ENCODE data around the gene LAMB1. TPM values are rescaled to one million over a fixed set of nuclear protein-coding genes. Genes with fewer than 3 reads are reported as not detected.

Gene LAMB1
- total RNA-seq, result 154 and 167 TPM in 2 replicates

GRCh38 chr7:108002726-108003598 lies at the start of gene LAMB1:
Gene LAMB1, minus strand, starts transcription at chr7:108003161. Its CDS starts 276 bp downstream, at chr7:108002885.

GRCh38 chr7:107890962-107891635 lies 111.9 kb downstream of the LAMB1 start, which contains the start of gene DLD:
Gene DLD, plus strand, starts transcription at chr7:107891183. Its CDS starts 68 bp downstream, at chr7:107891251.

Other genes with a start within 250 kb of the LAMB1 start
- not detected in 2 replicates for gene SLC26A3, start 199.9 kb downstream of the LAMB1 start, total RNA-seq
- gene DLD, start 112.0 kb downstream of the LAMB1 start, total RNA-seq, result 51.0 and 107 TPM in 2 replicates
- gene LAMB4, start 127.2 kb upstream of the LAMB1 start, total RNA-seq, result under 0.01 TPM in 2 replicates

All from myometrial cell (primary cell).